ENCODE results near the gene HSD17B3. TPM values are rescaled to one million over a fixed set of nuclear protein-coding genes. Genes with fewer than 3 reads are reported as not detected.
"Not testable (repeated sequence)": the region's sequence is repeated elsewhere in the genome, so short reads cannot be mapped to it uniquely, and the experiment has no call there.

The HSD17B3 gene
- total and polyA plus RNA-seq, 3 experiments from 2014 or later, result 0.35 to 0.42 TPM; not detected in 1

GRCh38 chr9:96243778-96244177, 58.2 kb downstream of the HSD17B3 start:
- Histone ChIP-seq H3K4me3 (ENCODE audit: low read length) (no peak overlapping the region), H3K36me3 (ENCODE audit: insufficient read depth, low read length) (no peaks in the 10 kb centered on the region), H3K4me1 (ENCODE audit: insufficient read depth, low read length) (peaks cover 11% of the 10 kb centered on the region), H3K27ac (ENCODE audit: low read depth, low read length) (no peak overlapping the region), H3K9me3 (ENCODE audit: low read length) (no peaks in the 10 kb centered on the region), H3K27me3 (ENCODE audit: insufficient read depth, low read length, poor library complexity, severe bottlenecking) (peaks cover 29% of the 10 kb centered on the region)
- H3K27me3 Mint-ChIP-seq, result peaks cover 43 to 63% of the 10 kb centered on the region in 2 donors
- H3K4me1 Mint-ChIP-seq, result peaks cover 22 to 29% (median 29%) of the 10 kb centered on the region in 3 donors
- DNase-seq, result no peak
- CTCF ChIA-PET, result interaction anchor here (1.5 to 1.6 kb wide), 2 partner anchors 10 to 11 kb away, joined by 4 to 5 read pairs; no protein-coding TSS in a partner anchor
- POLR2A ChIA-PET, result no interaction called here
- peaks cover 0 to 2% (median 0%) of the 10 kb centered on the region in 5 donors for H3K9me3 Mint-ChIP-seq
- no peak overlapping the region for H3K4me3 Mint-ChIP-seq
- H3K27ac Mint-ChIP-seq, result no peak overlapping the region
- H3K36me3 Mint-ChIP-seq, result no peaks in the 10 kb centered on the region

GRCh38 chr9:96242811-96243210, 59.2 kb downstream of the HSD17B3 start:
- Histone ChIP-seq H3K36me3 (ENCODE audit: insufficient read depth, low read length) (no peaks in the 10 kb centered on the region), H3K9me3 (ENCODE audit: low read length) (no peaks in the 10 kb centered on the region), H3K4me3 (ENCODE audit: low read length) (no peak overlapping the region), H3K4me1 (ENCODE audit: insufficient read depth, low read length) (peaks cover 11% of the 10 kb centered on the region), H3K27ac (ENCODE audit: low read depth, low read length) (no peak overlapping the region), H3K27me3 (ENCODE audit: insufficient read depth, low read length, poor library complexity, severe bottlenecking) (peaks cover 29% of the 10 kb centered on the region)
- peaks cover 22 to 29% (median 29%) of the 10 kb centered on the region in 3 donors for H3K4me1 Mint-ChIP-seq
- peaks cover 51 to 61% of the 10 kb centered on the region in 2 donors for H3K27me3 Mint-ChIP-seq
- ChIA-PET POLR2A (no interaction called here), CTCF (no interaction called here)
- H3K27ac Mint-ChIP-seq, result no peak overlapping the region
- no peaks in the 10 kb centered on the region for H3K36me3 Mint-ChIP-seq
- peaks cover 0 to 2% (median 0%) of the 10 kb centered on the region in 5 donors for H3K9me3 Mint-ChIP-seq
- H3K4me3 Mint-ChIP-seq, result peak overlapping the region in 1 of 7 donors; percentile 24
- no peak for DNase-seq

GRCh38 chr9:96241391-96241809, 60.6 kb downstream of the HSD17B3 start:
- peak in 3 of 5 donors; percentile 10 to 53 (median 52) for DNase-seq
- Mint-ChIP-seq H3K27me3 (peaks cover 50 to 73% of the 10 kb centered on the region in 2 donors), H3K4me1 (peaks cover 22 to 29% (median 29%) of the 10 kb centered on the region in 3 donors), H3K4me3 (peak overlapping the region in 6 of 7 donors; percentile 24 to 91 (median 54)), H3K36me3 (no peaks in the 10 kb centered on the region), H3K27ac (peak overlapping the region in 4 of 8 donors; percentile 52 to 74 (median 62)), H3K9me3 (peaks cover 0 to 2% (median 0%) of the 10 kb centered on the region in 5 donors)
- no peaks in the 10 kb centered on the region for H3K9me3 ChIP-seq (ENCODE audit: low read length)
- H3K4me3 ChIP-seq (ENCODE audit: low read length), result no peak overlapping the region
- no peaks in the 10 kb centered on the region for H3K36me3 ChIP-seq (ENCODE audit: insufficient read depth, low read length)
- H3K27me3 ChIP-seq (ENCODE audit: insufficient read depth, low read length, poor library complexity, severe bottlenecking), result peaks cover 29% of the 10 kb centered on the region
- peaks cover 11% of the 10 kb centered on the region for H3K4me1 ChIP-seq (ENCODE audit: insufficient read depth, low read length)
- ChIA-PET CTCF (interaction anchor here (0.6 to 1.4 kb wide), 2 partner anchors 9 kb away, joined by 3 read pairs; no protein-coding TSS in a partner anchor), POLR2A (interaction anchor here (0.6 kb wide), 1 partner anchor 143 kb away, joined by 3 read pairs; no protein-coding TSS in a partner anchor)
- no peak overlapping the region for H3K27ac ChIP-seq (ENCODE audit: low read depth, low read length)

GRCh38 chr9:96236854-96237550, 65.0 kb downstream of the HSD17B3 start:
- Mint-ChIP-seq H3K4me1 (peaks cover 15 to 29% (median 21%) of the 10 kb centered on the region in 3 donors), H3K36me3 (no peaks in the 10 kb centered on the region), H3K27ac (no peak overlapping the region), H3K27me3 (peaks cover 45 to 75% of the 10 kb centered on the region in 2 donors), H3K4me3 (no peak overlapping the region), H3K9me3 (peaks cover 0 to 2% (median 0%) of the 10 kb centered on the region in 5 donors)
- POLR2A ChIA-PET, result no interaction called here
- Histone ChIP-seq H3K9me3 (ENCODE audit: low read length) (no peaks in the 10 kb centered on the region), H3K4me1 (ENCODE audit: insufficient read depth, low read length) (peaks cover 11% of the 10 kb centered on the region), H3K4me3 (ENCODE audit: low read length) (no peak overlapping the region), H3K36me3 (ENCODE audit: insufficient read depth, low read length) (no peaks in the 10 kb centered on the region), H3K27me3 (ENCODE audit: insufficient read depth, low read length, poor library complexity, severe bottlenecking) (peaks cover 5% of the 10 kb centered on the region), H3K27ac (ENCODE audit: low read depth, low read length) (no peak overlapping the region)
- DNase-seq, result no peak
- CTCF ChIA-PET, result no interaction called here

- H3K27ac ChIP-seq (ENCODE audit: low read depth, low read length); H3K9me3 ChIP-seq (ENCODE audit: low read length); H3K4me1 ChIP-seq (ENCODE audit: insufficient read depth, low read length); H3K36me3 Mint-ChIP-seq; H3K9me3 Mint-ChIP-seq; H3K27me3 ChIP-seq (ENCODE audit: insufficient read depth, low read length, poor library complexity, severe bottlenecking); H3K36me3 ChIP-seq (ENCODE audit: insufficient read depth, low read length); CTCF ChIA-PET; H3K4me3 ChIP-seq (ENCODE audit: low read length); POLR2A ChIA-PET; DNase-seq; H3K27ac Mint-ChIP-seq; H3K4me3 Mint-ChIP-seq: not testable (repeated sequence)
- Mint-ChIP-seq H3K4me1 (peaks cover 11 to 24% (median 17%) of the 10 kb centered on the region in 3 donors), H3K27me3 (peaks cover 45 to 74% of the 10 kb centered on the region in 2 donors)
Measured at GRCh38 chr9:96236337-96236736, 65.6 kb downstream of the HSD17B3 start.

- no peak overlapping the region for H3K27ac Mint-ChIP-seq
Measured at GRCh38 chr9:96232539-96233241, 69.3 kb downstream of the HSD17B3 start.

GRCh38 chr9:96232164-96232538, 69.8 kb downstream of the HSD17B3 start:
- H3K27ac Mint-ChIP-seq, result no peak overlapping the region
- H3K27me3 ChIP-seq (ENCODE audit: insufficient read depth, low read length, poor library complexity, severe bottlenecking), result no peaks in the 10 kb centered on the region
- H3K36me3 Mint-ChIP-seq, result peaks cover 0 to 11% (median 0%) of the 10 kb centered on the region in 3 donors
- H3K27ac ChIP-seq (ENCODE audit: low read depth, low read length), result no peak overlapping the region
- no peaks in the 10 kb centered on the region for H3K36me3 ChIP-seq (ENCODE audit: insufficient read depth, low read length)
- peaks cover 26 to 64% of the 10 kb centered on the region in 2 donors for H3K27me3 Mint-ChIP-seq
- H3K4me3 Mint-ChIP-seq, result no peak overlapping the region
- no peak for DNase-seq
- H3K9me3 Mint-ChIP-seq, result peaks cover 0 to 6% (median 0%) of the 10 kb centered on the region in 5 donors
- H3K4me1 Mint-ChIP-seq, result no peaks in the 10 kb centered on the region
- H3K4me1 ChIP-seq (ENCODE audit: insufficient read depth, low read length), result no peaks in the 10 kb centered on the region
- ChIA-PET POLR2A (no interaction called here), CTCF (interaction anchor here (0.5 to 1.3 kb wide), 8 partner anchors 9 to 1542 kb away, joined by 3 to 5 read pairs (median 3); no protein-coding TSS in a partner anchor)
- H3K4me3 ChIP-seq (ENCODE audit: low read length), result no peak overlapping the region
- H3K9me3 ChIP-seq (ENCODE audit: low read length), result no peaks in the 10 kb centered on the region

More at GRCh38 chr9:96232539-96233241, 69.3 kb downstream of the HSD17B3 start:
- Histone ChIP-seq H3K36me3 (ENCODE audit: insufficient read depth, low read length) (no peaks in the 10 kb centered on the region), H3K9me3 (ENCODE audit: low read length) (no peaks in the 10 kb centered on the region), H3K4me3 (ENCODE audit: low read length) (no peak overlapping the region), H3K27ac (ENCODE audit: low read depth, low read length) (no peak overlapping the region), H3K4me1 (ENCODE audit: insufficient read depth, low read length) (no peaks in the 10 kb centered on the region), H3K27me3 (ENCODE audit: insufficient read depth, low read length, poor library complexity, severe bottlenecking) (no peaks in the 10 kb centered on the region)
- CTCF ChIA-PET, result interaction anchor here (0.5 to 1.3 kb wide), 8 partner anchors 8 to 1542 kb away, joined by 3 to 5 read pairs (median 3); no protein-coding TSS in a partner anchor
- H3K4me1 Mint-ChIP-seq, result no peaks in the 10 kb centered on the region
- DNase-seq, result peak in 3 of 5 donors; percentile 17 to 50 (median 21)
- H3K27me3 Mint-ChIP-seq, result peaks cover 26 to 64% of the 10 kb centered on the region in 2 donors
- H3K36me3 Mint-ChIP-seq, result peaks cover 0 to 8% (median 0%) of the 10 kb centered on the region in 3 donors
- POLR2A ChIA-PET, result no interaction called here
- H3K4me3 Mint-ChIP-seq, result no peak overlapping the region
- H3K9me3 Mint-ChIP-seq, result peaks cover 0 to 6% (median 0%) of the 10 kb centered on the region in 5 donors

GRCh38 chr9:96230002-96230401, 72.0 kb downstream of the HSD17B3 start:
- Histone ChIP-seq H3K4me1 (ENCODE audit: insufficient read depth, low read length) (no peaks in the 10 kb centered on the region), H3K9me3 (ENCODE audit: low read length) (no peaks in the 10 kb centered on the region), H3K27me3 (ENCODE audit: insufficient read depth, low read length, poor library complexity, severe bottlenecking) (no peaks in the 10 kb centered on the region), H3K36me3 (ENCODE audit: insufficient read depth, low read length) (no peaks in the 10 kb centered on the region), H3K4me3 (ENCODE audit: low read length) (no peak overlapping the region), H3K27ac (ENCODE audit: low read depth, low read length) (no peak overlapping the region)
- POLR2A ChIA-PET, result no interaction called here
- Mint-ChIP-seq H3K36me3 (peaks cover 0 to 16% (median 0%) of the 10 kb centered on the region in 3 donors), H3K4me1 (no peaks in the 10 kb centered on the region), H3K9me3 (peaks cover 0 to 6% (median 0%) of the 10 kb centered on the region in 5 donors), H3K27ac (no peak overlapping the region), H3K27me3 (peaks cover 22 to 64% of the 10 kb centered on the region in 2 donors), H3K4me3 (no peak overlapping the region)
- CTCF ChIA-PET, result no interaction called here
- DNase-seq, result no peak

Data from CD8-positive, alpha-beta memory T cell (primary cell).